ENCODE results near the gene PLCB1. TPM values are rescaled to one million over a fixed set of nuclear protein-coding genes. Genes with fewer than 3 reads are reported as not detected.

The PLCB1 gene
- total RNA-seq, 1 experiment from 2014 or later: not detected

DNA sequence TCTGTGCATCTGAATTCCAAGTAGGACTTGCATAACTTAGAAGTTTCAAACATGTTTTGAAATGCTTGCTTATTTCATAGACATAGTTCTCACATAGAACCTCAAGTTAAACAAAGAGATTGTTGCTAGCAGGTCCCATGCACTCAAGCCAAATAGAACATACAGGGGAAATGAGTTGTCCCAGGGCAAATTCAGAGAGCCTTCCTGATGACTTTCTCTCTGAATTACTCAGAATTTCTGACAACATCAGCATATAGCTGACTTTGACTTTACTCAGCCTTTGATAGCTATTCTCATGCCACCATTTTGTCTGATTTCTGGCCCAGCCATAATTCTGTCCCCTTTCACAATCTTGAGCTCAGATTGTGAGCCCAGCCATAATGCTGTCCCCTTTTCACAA is 603.6 kb downstream of the PLCB1 start:
- no TSS peak for BruUV-seq (replicated peaks)
- intact Hi-C loops (cut with micrococcal nuclease; ENCODE audit: unreplicated experiment): no loop called here

DNA sequence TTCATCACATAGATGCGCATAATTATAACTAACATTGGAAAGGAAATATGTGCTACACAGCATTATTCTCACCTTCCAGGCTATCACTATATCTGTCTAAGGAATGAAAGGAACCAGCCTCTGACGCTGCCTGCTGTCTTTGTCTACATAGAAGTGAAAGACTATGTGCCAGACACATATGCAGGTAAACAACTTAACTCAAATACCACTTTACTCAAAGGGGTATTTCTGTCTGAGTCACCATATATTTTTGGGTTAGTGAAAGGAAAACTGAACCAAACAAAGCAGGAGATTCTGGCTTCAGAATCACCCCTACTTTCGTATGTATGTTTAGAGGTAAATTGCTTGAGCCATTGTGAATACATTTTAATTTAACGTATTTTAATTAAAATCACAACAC is 608.2 kb downstream of the PLCB1 start:
- no peak overlapping the region for H3K27ac ChIP-seq
- H3K4me1 ChIP-seq (replicated peaks; ENCODE audit: insufficient read depth): no peaks in the 10 kb centered on the region
- no peaks in the 10 kb centered on the region for H4K20me1 ChIP-seq (ENCODE audit: insufficient read depth)
- no TSS peak for BruUV-seq (replicated peaks)
- POLR2A ChIA-PET (ENCODE audit: unreplicated experiment): no interaction called here
- DNase-seq: no peak
- no peaks in the 10 kb centered on the region for H3K27me3 ChIP-seq (ENCODE audit: insufficient read depth, low read depth)
- no peak overlapping the region for H3K4me3 ChIP-seq
- no peaks in the 10 kb centered on the region for H3F3A ChIP-seq (ENCODE audit: insufficient read depth, low read depth)
- H3K4me2 ChIP-seq: no peak overlapping the region
- no peak overlapping the region for H2AFZ ChIP-seq
- CTCF ChIA-PET: no interaction called here
- H3K9me3 ChIP-seq (ENCODE audit: insufficient read depth, low read depth): no peaks in the 10 kb centered on the region
- H3K36me3 ChIP-seq (ENCODE audit: low read depth): no peaks in the 10 kb centered on the region
- TF ChIP-seq, protein P1, sequence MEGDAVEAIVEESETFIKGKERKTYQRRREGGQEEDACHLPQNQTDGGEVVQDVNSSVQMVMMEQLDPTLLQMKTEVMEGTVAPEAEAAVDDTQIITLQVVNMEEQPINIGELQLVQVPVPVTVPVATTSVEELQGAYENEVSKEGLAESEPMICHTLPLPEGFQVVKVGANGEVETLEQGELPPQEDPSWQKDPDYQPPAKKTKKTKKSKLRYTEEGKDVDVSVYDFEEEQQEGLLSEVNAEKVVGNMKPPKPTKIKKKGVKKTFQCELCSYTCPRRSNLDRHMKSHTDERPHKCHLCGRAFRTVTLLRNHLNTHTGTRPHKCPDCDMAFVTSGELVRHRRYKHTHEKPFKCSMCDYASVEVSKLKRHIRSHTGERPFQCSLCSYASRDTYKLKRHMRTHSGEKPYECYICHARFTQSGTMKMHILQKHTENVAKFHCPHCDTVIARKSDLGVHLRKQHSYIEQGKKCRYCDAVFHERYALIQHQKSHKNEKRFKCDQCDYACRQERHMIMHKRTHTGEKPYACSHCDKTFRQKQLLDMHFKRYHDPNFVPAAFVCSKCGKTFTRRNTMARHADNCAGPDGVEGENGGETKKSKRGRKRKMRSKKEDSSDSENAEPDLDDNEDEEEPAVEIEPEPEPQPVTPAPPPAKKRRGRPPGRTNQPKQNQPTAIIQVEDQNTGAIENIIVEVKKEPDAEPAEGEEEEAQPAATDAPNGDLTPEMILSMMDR (conservative IDR thresholded peaks at IDR 0.05): no peak
- TF ChIP-seq EZH2 (IDR thresholded peaks at IDR 0.05; ENCODE audit: low read depth): no peak
- no peaks in the 10 kb centered on the region for H3K9me2 ChIP-seq (ENCODE audit: insufficient read depth)
- intact Hi-C loops (cut with micrococcal nuclease; ENCODE audit: unreplicated experiment): no loop called here
- no peaks in the 10 kb centered on the region for H3K79me2 ChIP-seq (ENCODE audit: low read depth)

More for the DNA sequence above, 603.6 kb downstream of the PLCB1 start:
- Histone ChIP-seq H3K4me2 (no peak overlapping the region), H3K4me1 (replicated peaks; ENCODE audit: insufficient read depth) (no peaks in the 10 kb centered on the region), H3K9me3 (ENCODE audit: insufficient read depth, low read depth) (no peaks in the 10 kb centered on the region), H3K79me2 (ENCODE audit: low read depth) (no peaks in the 10 kb centered on the region), H3K27ac (no peak overlapping the region), H3K4me3 (no peak overlapping the region), H3F3A (ENCODE audit: insufficient read depth, low read depth) (no peaks in the 10 kb centered on the region), H3K27me3 (ENCODE audit: insufficient read depth, low read depth) (no peaks in the 10 kb centered on the region), H3K36me3 (ENCODE audit: low read depth) (no peaks in the 10 kb centered on the region), H3K9me2 (ENCODE audit: insufficient read depth) (no peaks in the 10 kb centered on the region), H4K20me1 (ENCODE audit: insufficient read depth) (no peaks in the 10 kb centered on the region; the same call in 1 of the 2 replicates), H2AFZ (no peak overlapping the region)
- no peak for TF ChIP-seq EZH2 (IDR thresholded peaks at IDR 0.05; ENCODE audit: low read depth)
- TF ChIP-seq, protein P1 (conservative IDR thresholded peaks at IDR 0.05): no peak
- POLR2A ChIA-PET (ENCODE audit: unreplicated experiment): no interaction called here
- CTCF ChIA-PET: interaction anchor here (0.7 kb wide), 1 partner anchor 1331 kb away, joined by 6 read pairs; no protein-coding TSS in a partner anchor
- no peak for DNase-seq

DNA sequence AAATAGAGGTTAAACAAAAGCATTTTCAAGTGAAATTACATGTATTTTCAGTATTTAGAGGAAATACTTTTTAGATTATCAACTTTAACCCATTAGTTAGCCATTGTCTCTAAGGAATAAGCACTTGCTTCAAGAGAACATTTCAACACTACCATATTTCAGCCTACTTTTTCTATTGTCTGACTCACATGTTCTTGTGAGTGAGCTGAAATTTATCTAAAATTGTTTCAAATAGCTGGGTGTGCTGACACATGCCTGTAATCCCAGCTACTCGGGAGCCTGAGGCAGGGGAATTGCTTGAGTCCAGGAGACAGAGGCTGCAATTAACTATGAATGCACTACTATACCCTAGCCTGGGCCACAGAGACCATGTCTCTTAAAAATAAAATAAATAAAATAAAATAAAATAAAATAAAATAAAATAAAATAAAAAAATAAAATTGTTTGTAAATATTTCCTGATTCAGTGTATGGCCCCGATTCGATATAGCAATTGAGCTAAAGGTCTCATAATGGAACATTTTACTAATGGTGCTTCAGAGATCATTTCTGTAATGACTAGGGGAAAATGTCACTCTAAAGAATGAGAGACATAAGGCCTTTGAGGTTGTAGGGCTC is 612.3 kb downstream of the PLCB1 start:
- POLR2A ChIA-PET (ENCODE audit: unreplicated experiment): no interaction called here
- Histone ChIP-seq H4K20me1 (ENCODE audit: insufficient read depth) (no peaks in the 10 kb centered on the region), H3F3A (ENCODE audit: insufficient read depth, low read depth) (no peaks in the 10 kb centered on the region), H3K27me3 (ENCODE audit: insufficient read depth, low read depth) (no peaks in the 10 kb centered on the region), H3K9me2 (ENCODE audit: insufficient read depth) (no peaks in the 10 kb centered on the region), H3K4me2 (no peak overlapping the region), H3K36me3 (ENCODE audit: low read depth) (no peaks in the 10 kb centered on the region), H3K27ac (no peak overlapping the region), H3K79me2 (ENCODE audit: low read depth) (no peaks in the 10 kb centered on the region), H3K4me3 (no peak overlapping the region), H3K9me3 (ENCODE audit: insufficient read depth, low read depth) (no peaks in the 10 kb centered on the region), H3K4me1 (replicated peaks; ENCODE audit: insufficient read depth) (no peaks in the 10 kb centered on the region), H2AFZ (no peak overlapping the region)
- TF ChIP-seq, protein P1 (conservative IDR thresholded peaks at IDR 0.05): no peak
- no peak for TF ChIP-seq EZH2 (IDR thresholded peaks at IDR 0.05; ENCODE audit: low read depth)
- CTCF ChIA-PET: no interaction called here
- BruUV-seq (replicated peaks): no TSS peak
- no peak for DNase-seq
- intact Hi-C loops (cut with micrococcal nuclease; ENCODE audit: unreplicated experiment): no loop called here

Measured in PC-9 (cell line).